Tibial nerve (tissue), 4 donors: ENCODE results near the gene APOBEC3F. TPM values are rescaled to one million over a fixed set of nuclear protein-coding genes. Genes with fewer than 3 reads are reported as not detected.

ENCODE experiments used
- DNase-seq, 2 donors: peaks; one replicate each; pipeline ENCODE4 v3.0.0-alpha.2; 2019; ENCODE audit warnings: low spot score in 2 of 2
- H3K27ac ChIP-seq, 4 donors: fragments of 200-600 bp; sonication (generic) in 3 of 4; one replicate each; pipeline ENCODE4 v1.5.1; 2017 to 2019; ENCODE audit warnings: mild to moderate bottlenecking in 1 of 4
- H3K27me3 ChIP-seq, 2 donors: fragments of 200-600 bp; sonication (generic) in 1 of 2; one replicate each; pipeline versions ENCODE4 v1.5.1 to v1.6.0; 2017 to 2019
- H3K36me3 ChIP-seq, 3 donors: fragments of 200-600 bp; sonication (generic); one replicate each; pipeline ENCODE4 v1.5.1; 2018 to 2019
- H3K4me1 ChIP-seq, 4 donors: fragments of 200-600 bp; sonication (generic) in 3 of 4; one replicate each; pipeline ENCODE4 v1.5.1; 2017 to 2019
- H3K4me3 ChIP-seq, 4 donors: fragments of 200-600 bp; sonication (generic) in 3 of 4; one replicate each; pipeline ENCODE4 v1.5.1; 2017 to 2019; ENCODE audit warnings: mild to moderate bottlenecking in 1 of 4, moderate library complexity in 1 of 4
- H3K9me3 ChIP-seq, 4 donors: fragments of 200-600 bp; sonication (generic) in 3 of 4; one replicate each; pipeline ENCODE4 v1.5.1; 2017 to 2019
- CTCF ChIP-seq, 5 experiments: fragments of 200-600 bp in 3 of 5; fragments of 450-650 bp in 2 of 5; sonication (generic) in 3 of 5; IDR thresholded peaks; one replicate each; pipeline ENCODE4 v1.5.1; 2016 to 2019; ENCODE audit warnings: antibody characterized with exemption in 5 of 5, mild to moderate bottlenecking in 3 of 5, moderate library complexity in 2 of 5
- EP300 ChIP-seq, 2 donors: sonication (generic); formaldehyde crosslinking; IDR thresholded peaks; one replicate each; pipeline ENCODE4 v1.6.1; 2017; ENCODE audit warnings: antibody characterized with exemption in 2 of 2, mild to moderate bottlenecking in 1 of 2
- POLR2A ChIP-seq, 2 donors: fragments of 450-650 bp; IDR thresholded peaks; one replicate each; pipeline ENCODE4 v1.6.1; 2017; ENCODE audit warnings: antibody characterized with exemption in 2 of 2, mild to moderate bottlenecking in 2 of 2, moderate library complexity in 2 of 2
- whole genome bisulfite sequencing, 2 donors: methylation state at CpG; one replicate each; pipeline ENCODE4 v1.1.5; 2018; 5-methylcytosine and 5-hydroxymethylcytosine counted together
- small RNA-seq: library from RNA; depleted of rRNA; stranded (forward); fragments of <200 nt; gene quantifications from one replicate; pipeline ENCODE3, GENCODE V24; 2016
- total RNA-seq, 4 donors: library from RNA; depleted of rRNA; stranded (reverse); fragments of >200 nt; gene quantifications; one replicate each; pipeline ENCODE4 v1.1.0, GENCODE V29; 2016

APOBEC3F gene
- total RNA-seq, 4 donors from 2014 or later = 3.5 to 7.8 (median 5.2) TPM

DNA sequence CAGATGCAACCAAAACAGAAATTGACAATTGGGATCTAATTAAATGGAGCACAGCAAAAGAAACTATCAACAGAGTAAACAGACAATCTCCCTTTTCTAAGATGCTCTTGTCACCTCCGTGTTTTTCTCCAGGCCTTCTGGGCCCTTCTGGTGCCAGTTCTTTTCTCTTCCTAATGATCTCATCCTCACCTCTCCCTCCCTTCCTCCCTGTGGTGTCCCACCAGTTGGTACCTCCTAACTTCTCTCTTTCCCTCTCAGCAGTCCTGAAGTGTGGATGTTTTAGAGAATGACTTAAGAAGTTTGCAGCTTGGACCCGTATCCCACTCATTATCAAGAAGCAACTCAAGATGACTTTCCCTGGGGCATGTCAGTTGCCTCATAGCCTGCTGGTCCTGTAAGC is 62.8 kb downstream of the APOBEC3F start:
- no peak for DNase-seq
- TF ChIP-seq CTCF (IDR thresholded peaks at IDR 0.05) = no peak
- TF ChIP-seq POLR2A (IDR thresholded peaks at IDR 0.05) = no peak
- TF ChIP-seq EP300 (IDR thresholded peaks at IDR 0.05) = no peak
- H3K4me1 ChIP-seq = peaks cover 0 to 17% (median 5%) of the 10 kb centered on the region in 4 donors
- WGBS, 2 donors = 78 to 80% methylated on average over 2 of the region's 2 CpGs
- H3K4me3 ChIP-seq = no peak overlapping the region
- H3K27me3 ChIP-seq = no peaks in the 10 kb centered on the region
- H3K36me3 ChIP-seq = no peaks in the 10 kb centered on the region
- H3K9me3 ChIP-seq = no peaks in the 10 kb centered on the region
- no peak overlapping the region for H3K27ac ChIP-seq

Small RNA genes lying within 50 kb of the gene (small RNA-seq; reads per million reads assigned to genes)
- gene AL022318.2 = not detected

Other genes with a start within 250 kb of the APOBEC3F start
- 10 to 100 TPM; 14.7 to 17.7 (median 17.1) TPM for gene DNAL4, start 246.7 kb upstream of the APOBEC3F start, total RNA-seq
- gene NPTXR, start 196.8 kb upstream of the APOBEC3F start, total RNA-seq = 10 to 100 TPM in 1 of 4 donors, 1 to 10 TPM in 3; 7.5 to 12.3 (median 8.4) TPM
- 10 to 100 TPM; 50.0 to 78.0 (median 56.8) TPM for gene CBX6, start 168.6 kb upstream of the APOBEC3F start, total RNA-seq
- gene APOBEC3A, start 83.3 kb upstream of the APOBEC3F start, total RNA-seq = 1 to 10 TPM in 1 of 4 donors, not detected in 3; 3.3 TPM
- gene APOBEC3B, start 58.5 kb upstream of the APOBEC3F start, total RNA-seq = 1 to 10 TPM in 1 of 4 donors, under 1 TPM in 2, not detected in 1; 0.39 to 3.3 (median 0.60) TPM
- gene APOBEC3C, start 26.6 kb upstream of the APOBEC3F start, total RNA-seq = 10 to 100 TPM in 2 of 4 donors, 1 to 10 TPM in 2; 6.6 to 14.4 (median 9.9) TPM
- 1 to 10 TPM in 2 of 4 donors, under 1 TPM in 2; 0.44 to 2.1 (median 1.1) TPM for gene APOBEC3D, start 19.7 kb upstream of the APOBEC3F start, total RNA-seq
- gene APOBEC3G, start 36.4 kb downstream of the APOBEC3F start, total RNA-seq = 10 to 100 TPM in 2 of 4 donors, 1 to 10 TPM in 2; 6.5 to 27.5 (median 11.4) TPM
- gene APOBEC3H, start 56.4 kb downstream of the APOBEC3F start, total RNA-seq = 1 to 10 TPM in 1 of 4 donors, not detected in 3; 1.1 TPM
- 100 to 1,000 TPM; 189 to 264 (median 206) TPM for gene CBX7, start 111.8 kb downstream of the APOBEC3F start, total RNA-seq
- 10 to 100 TPM in 2 of 4 donors, 1 to 10 TPM in 2; 7.5 to 22.2 (median 10.2) TPM for gene PDGFB, start 204.1 kb downstream of the APOBEC3F start, total RNA-seq